Left hindlimb (tissue), 1 donor: ENCODE results near the gene HILPDA.
"Not testable (repeated sequence)": the region's sequence is repeated elsewhere in the genome, so short reads cannot be mapped to it uniquely, and the experiment has no call there.

Source experiments
- DNase-seq: peaks from one replicate; pipeline ENCODE4 v3.0.0-alpha.2; 2018

The HILPDA gene

DNA sequence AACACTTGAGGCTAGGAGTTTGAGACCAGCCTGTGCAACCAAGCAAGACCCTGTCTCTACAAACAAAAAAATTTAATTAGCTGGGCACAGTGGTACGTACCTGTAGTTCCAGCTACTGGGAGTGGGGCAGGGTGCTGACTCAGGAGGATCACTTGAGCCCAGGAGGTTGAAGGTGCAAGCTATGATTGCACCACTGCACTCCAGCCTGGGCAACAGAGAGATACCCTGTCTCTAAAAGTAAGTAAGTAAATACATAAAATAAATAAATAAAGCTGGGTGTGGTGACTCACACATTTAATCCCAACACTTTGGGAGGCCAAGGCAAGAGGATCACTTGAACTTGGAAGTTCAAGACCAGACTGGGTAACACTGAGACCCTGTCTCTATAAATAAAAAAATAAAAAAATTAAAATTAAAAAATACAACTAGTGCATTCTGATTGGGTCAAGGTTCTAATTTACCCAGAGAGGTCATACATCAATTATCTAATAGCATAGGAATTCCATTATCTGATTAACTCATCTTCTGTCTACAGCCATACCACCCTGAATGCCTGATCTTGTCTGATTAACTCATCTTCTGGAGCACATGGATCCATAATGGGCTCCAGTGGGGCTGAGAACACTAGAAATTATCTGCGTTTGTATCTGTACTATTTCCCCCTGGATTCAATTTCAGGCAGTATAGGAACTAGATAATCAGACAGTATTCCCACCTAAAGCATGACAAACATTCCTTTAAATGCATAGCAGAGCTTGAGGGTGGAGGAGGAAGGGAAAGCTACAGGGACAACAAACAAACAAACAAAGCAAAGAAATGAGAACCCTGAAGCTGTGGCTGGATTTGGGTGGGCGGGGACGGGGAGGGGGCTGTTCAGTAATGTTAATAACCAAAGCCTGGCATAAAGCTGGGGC lies 21.0 kb upstream of the HILPDA start:
- no peak for DNase-seq

DNA sequence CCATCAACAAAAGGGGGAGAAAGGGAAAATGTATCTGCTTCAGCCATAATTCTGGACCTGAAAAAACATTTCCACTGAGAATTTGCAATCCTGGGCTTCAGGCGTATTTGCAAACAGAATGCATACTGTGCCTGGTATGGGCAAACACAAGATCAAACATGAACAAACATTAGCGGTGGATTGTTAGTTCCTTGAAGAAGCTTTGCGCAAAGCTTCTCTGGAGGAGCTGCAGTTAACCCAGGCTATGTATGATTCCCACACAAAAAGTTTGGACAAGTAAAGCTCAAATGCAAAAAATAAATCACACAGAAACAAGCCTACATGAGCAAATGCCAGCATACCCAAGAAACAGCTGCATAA lies 20.4 kb upstream of the HILPDA start:
- no peak for DNase-seq

DNA sequence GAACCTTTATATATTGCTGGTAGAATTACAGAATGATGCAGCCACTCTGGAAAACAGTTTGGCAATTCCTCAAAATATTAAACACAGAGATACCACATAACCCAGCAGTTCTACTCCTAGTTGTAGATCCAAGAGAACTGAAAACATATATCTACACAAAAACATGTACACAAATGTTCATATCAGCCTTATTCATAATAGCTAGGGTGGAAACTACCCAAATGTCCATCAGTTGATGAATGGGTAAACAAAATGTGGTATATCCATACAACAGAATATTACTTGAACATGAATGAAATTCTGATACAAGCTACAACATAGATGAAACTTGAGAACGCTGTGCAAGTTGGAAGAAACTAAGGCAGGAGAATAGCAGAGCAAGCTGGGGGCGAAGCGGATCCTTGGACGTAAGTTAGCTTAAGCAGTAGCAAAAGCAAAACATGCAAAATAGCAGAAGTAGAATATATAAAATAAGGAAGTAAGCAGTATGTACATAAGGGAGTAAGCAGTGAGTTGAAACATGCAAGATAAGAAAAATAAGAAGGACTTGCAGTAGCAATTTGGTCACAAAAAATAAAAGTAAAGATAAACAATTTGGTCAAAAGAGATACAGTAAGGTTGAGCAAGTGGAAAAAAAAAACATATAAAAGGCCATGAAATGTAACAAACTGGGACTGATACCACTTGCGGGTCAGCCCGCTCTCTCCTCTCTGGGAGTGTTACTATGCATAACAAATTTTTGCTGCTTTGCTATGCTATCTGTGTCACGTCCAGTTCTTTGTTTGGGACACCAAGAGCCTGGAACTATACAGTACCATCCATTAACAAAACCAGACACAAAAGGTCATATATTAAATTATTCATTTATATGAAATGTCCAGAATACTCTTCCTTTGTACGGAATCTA lies 18.0 kb upstream of the HILPDA start:
- DNase-seq, result no peak

DNA sequence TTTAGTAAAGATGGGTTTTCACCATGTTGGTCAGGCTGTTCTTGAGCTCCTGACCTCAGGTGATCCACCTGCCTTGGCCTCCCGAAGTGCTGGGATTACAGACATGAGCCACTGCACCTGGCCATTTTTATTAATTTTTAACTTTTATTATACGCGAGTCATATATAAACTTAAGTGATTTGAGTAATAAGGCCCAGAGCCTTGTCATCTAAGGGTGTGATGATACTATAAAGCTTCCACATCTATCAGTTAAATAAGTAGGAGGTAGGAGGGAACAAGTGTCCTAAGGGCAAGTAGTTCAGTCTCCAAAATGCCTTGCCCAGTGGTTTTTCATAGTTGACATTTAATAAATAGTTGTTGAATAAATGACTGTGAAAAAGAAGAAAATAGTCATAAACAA lies 13.3 kb upstream of the HILPDA start:
- DNase-seq, result no peak

DNA sequence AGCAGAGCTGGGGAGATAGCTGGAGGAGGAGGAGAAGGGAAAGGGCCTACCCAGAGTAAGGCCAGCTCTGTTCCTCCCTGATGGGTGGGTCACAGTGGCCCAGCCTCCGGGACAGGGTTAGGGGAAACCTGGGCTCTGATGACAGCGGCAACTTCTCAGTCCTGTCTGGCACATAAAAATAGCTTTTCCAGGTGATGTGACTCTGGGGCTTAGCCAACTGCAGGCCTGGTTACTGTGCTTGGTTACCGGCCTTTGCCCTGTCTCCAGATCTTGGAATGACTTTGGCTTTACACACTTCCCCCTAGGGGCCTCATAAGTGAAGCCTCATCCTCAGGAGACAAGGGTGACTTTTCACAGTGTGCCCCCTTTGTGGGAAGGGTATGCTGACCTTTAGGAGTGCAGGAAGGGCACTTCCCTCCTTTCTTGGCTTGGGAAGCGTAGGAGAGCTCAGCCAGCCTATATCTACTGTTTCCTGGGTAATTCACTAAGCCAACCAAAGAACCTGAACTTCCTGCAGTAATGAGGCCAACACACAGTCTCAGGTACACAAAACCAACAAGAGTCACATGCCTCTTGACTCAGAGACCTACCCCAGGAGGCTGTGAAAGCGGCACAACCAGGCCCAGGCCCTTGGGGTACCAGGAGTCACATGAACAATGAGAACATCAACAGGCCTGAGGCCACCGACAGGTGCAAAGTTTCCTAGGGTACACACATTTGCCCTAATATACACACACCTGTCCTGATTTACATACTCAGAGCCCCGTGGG lies 11.7 kb upstream of the HILPDA start:
- no peak for DNase-seq

DNA sequence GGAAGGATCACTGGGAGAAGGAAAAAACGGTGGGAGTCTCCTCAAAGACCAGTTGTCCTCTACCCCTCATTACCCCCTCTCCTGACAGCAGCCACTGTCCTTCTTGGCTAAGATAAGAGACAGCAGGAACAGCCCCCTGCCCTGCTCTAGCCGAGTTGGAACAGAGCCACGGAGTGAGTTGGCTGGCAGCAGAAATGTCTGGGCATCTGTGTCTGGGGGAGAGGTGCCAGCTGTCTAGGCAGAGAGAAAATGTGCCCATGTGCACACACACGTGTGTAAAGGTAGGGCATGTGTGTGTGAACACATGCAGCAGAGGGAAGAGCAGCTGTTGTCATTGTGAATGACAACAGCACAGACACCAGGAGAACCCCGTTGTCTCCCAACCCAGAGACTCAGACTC lies 9.4 kb upstream of the HILPDA start:
- no peak for DNase-seq

DNA sequence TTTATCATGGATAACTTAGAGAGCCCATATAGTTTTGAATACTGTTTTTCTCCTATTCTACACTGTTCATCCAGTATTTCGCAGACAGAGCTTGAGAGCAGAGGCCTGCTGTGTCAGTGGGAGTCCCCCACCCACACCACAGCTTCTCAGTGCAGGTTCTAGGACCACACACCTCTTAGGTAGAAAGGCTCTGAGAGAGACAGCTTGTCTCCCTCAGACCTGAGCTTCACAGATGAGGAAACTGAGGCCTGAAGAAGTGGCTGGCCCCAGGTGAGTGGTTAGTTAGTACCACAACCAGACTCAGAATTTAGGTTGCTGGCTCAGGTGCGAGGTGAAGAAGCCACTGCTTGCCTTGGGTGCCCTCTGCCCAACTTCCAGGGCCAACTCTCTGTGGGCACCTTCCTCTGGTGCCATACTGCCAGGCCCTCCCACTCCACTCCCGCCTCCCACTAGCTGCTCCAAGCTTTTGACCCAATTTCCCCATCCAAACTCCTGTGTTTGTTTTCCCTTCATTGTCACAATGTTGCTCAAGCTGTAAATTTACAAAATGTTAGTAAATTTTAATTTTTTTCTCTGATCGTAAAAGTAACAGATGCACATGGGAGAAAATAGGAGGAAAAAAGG lies 7.6 kb upstream of the HILPDA start:
- no peak for DNase-seq

DNA sequence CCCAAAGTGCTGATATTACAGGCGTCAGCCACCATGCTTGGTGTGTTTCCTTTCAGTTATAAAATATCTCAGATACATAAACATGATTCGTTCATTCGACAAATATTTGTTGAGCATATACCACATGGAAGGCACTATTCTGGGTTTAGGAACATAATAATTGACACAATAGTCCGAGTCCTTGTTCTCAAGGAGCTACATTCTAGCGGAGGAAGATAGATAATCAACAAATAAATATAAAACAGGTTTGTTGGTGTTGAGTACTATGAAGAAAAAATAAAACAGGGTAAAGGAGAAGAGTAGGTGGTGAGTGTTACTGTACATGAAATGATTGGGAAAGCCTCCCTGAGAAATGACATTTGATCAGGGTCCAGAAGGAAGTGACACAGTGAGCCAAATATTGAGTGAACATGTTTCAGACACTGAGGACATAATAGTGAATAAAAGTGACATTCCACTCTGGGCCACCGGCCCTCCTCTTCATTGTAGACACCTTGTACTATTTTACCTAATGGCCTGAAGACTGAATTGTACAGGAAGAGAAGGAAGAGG lies 6.9 kb upstream of the HILPDA start:
- no peak for DNase-seq

DNA sequence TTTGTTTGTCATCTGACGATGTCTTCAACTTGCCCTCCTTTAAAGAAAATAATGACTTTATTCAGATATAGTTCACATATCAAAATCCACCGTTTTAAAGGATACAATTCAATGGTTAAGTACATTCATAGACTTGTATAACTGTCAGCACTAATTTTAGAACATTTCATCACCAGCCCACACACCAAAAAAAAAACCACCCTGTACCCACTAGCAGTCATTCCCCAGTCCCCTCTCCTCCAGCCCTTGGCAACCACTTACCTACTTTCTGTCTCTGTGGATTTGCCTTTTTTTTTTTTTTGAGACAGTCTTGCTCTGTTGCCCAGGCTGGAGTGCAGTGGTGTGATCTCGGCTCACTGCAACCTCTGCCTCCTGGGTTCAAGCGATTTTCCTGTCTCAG lies 5.3 kb upstream of the HILPDA start:
- DNase-seq, result no peak

DNA sequence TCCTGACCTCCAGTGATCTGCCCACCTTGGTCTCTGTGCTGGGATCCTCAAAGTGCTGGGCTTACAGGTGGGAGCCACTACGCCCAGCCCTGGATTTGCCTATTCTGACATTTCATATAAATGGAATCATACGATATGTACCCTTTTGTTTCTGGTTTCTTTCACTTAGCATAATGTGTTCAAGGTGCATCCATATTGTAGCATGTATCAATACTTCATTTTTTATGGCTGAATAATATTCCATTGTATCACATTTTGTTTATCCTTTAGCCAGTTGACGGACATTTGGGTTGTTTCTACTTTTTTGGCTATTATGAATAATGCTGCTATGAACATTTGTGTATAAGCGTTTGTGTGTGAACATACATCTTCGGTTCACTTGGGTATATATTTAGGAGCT lies 4.8 kb upstream of the HILPDA start:
- no peak for DNase-seq

DNA sequence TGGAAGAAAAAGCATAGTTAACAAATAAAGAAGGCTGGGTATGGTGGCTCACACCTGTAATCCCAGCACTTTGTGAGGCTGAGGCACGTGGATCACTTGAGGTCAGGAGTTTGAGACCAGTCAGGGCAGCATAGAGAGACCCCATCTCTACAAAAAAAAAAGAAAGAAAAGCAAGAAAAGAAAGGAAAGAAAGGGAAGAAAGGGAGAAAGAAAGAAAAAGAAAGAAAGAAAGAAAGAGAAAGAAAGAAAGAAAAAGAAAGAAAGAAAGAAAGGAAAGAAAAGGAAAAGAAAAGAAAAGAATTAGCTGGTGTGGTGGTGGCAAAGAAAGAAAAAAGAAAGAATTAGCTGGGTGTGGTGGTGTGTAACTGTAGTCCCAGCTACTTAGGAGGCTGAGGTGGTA lies 3.1 kb upstream of the HILPDA start:
- no peak for DNase-seq

DNA sequence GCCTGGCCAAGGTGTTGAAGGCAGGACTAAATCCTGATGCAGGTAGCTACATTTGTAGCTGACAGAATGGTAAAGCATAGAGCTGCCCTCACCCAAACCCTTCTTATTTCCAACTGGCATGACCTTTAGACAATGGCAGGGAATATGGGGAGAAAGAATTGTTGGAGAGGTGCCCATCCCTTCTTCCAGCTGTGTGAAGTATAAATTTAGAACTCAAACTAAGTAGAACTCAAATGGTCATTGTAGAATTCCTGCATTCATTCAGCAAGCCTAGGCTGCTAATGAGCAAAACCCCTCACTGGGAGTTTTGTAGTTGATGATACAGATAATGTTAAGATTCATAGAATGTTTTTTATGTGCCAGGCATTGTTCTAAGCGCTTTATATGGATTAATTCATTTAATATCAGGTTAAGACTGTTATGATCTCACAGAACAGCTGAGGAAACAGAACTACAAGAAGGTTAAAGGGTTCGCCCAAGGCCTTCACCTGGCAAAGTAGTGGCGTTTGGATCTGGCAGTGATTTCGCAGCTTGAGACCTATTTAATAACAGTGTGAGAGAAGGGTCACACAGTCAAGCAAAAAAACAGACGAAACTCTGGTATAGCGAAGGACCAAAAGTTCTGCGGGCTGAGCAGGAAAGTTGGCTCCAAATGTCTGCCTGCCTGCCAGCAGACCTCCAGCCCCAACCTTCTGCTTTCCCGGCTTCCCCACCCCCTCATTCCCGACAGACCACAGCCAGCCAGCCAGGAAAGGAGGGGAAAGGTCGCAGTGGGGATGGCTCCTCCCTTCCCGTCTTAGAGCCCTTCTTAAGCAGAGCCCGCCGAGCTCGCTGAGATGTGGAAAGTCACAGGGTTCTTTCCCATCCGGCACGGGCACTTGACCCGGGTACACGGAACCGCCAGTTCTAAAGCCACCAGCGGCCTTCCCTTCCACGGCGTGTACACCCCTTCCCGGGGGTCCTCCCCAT lies 1.6 kb upstream of the HILPDA start:
- peak; percentile 97 for DNase-seq

DNA sequence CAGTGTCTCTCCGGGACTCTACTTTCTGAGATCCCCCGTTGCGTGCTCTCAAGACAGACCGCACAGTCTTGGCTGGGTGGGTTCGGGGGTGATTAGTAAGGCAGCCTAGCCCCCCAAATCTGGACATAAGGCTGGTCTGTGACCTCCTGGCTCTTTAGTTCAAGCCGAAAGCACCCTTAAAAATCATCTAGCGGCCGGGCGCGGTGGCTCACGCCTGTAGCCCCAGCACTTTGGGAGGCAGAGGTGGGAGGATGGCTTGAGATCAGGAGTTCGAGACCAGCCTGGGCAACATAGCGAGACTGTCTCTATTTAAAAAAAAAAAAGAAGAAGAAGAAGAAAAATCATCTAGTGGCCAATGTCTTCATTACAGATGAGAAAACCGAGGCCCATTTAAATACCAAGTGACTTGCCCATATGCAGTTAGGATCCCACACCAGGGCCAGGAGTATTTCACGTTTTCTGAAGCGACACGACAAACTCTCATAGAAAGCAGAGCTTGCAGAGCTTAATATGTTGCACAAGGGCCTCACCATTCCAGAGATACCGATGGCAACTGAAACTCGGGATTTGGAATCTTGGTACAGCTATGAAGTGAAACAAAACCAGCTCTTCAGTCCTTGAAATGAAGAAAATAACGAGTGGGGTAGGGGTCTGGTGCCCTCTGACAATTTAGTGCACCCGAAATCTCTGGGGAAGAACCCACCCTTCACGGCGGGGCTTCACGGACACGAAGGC lies 703 bp upstream of the HILPDA start:
- DNase-seq, result no peak

DNA sequence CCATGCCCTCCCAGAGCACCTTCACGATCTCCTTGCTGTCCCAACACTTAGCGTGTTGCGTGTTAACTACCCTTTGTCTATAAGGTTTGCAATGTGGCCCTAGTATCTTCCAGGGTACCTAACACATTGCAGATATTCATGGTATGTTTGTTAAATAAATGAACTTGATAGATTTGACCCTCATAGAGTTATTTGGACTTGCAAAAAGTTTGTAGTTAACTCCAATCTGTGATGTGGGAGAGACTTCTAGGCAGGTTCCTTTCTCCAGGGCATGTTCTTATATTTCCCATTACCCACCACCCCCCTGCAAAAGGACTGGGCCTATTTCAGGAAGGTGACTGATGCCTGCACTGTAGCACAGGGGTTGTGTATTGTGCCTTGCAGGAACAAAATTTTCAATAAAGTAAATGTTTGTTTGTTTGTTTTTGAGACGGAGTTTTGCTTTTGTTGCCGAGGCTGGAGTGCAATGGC lies 612 bp downstream of the HILPDA start:
- no peak for DNase-seq

DNA sequence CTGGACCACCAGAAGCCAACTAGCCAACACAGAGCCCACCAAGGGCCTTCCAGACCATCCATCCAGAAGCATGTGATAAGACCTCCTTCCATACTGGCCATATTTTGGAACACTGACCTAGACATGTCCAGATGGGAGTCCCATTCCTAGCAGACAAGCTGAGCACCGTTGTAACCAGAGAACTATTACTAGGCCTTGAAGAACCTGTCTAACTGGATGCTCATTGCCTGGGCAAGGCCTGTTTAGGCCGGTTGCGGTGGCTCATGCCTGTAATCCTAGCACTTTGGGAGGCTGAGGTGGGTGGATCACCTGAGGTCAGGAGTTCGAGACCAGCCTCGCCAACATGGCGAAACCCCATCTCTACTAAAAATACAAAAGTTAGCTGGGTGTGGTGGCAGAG lies 1.7 kb downstream of the HILPDA start:
- not testable (repeated sequence) for DNase-seq

DNA sequence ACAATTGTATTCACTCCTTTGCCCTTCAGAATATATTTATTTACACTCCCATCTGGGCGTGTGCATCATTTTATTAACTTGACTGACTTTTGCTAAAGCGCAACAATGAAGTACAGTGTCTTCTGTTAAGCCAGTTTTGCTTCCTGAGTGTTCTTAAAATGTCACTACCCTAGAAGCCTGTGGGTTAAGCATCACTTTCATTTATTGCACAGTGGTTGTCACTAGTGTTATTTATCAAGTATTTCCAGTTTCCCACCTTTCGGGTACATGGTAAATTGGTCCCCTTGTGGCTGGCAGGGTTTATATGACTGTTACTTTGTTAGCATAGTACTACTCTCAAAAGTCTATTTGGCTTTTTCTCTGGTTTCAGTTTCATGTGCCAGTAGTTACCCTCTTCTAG lies 3.3 kb downstream of the HILPDA start:
- no peak for DNase-seq

DNA sequence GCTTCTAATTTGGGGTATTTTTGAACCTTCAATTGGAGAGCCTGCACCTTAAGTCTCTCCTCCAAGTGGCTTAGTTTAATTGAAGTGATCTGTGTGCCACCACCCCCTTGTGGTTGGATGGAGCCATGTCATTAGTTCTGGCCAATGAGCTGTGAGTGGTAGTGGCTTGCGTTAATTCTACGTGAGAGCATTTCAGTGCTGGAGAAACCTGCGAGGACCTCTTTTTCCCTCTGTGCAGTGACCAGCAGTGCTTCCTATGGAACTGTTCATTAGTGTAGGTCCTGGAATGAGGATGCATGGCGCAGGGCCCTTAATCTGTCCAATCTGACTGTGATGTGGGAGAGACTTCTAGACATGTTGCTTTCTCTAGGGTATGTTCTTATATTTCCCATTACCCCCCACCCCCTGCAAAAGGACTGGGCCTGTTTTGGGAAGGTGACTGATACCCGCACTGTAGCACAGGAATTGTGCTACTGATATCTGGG lies 3.8 kb downstream of the HILPDA start:
- peak; percentile 69 for DNase-seq

DNA sequence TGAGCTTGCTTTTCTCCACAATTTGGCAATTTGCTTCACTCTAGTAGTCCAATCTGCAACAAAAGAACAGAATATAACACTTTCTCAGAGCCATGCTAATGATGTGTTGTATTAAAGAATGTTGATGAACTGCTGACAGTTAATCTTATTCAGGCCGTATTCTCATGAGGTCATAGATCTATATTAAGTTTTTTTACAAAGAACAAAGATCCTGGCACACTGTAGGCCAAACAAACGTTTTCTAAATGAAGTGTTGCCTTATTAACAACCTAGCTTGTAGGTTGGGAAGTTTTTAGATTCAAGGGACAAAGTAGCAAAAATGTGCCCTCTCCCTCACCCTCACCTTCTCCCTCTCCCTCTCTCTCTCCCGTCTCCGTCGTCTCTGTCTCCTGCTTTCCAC lies 6.8 kb downstream of the HILPDA start:
- DNase-seq, result no peak

DNA sequence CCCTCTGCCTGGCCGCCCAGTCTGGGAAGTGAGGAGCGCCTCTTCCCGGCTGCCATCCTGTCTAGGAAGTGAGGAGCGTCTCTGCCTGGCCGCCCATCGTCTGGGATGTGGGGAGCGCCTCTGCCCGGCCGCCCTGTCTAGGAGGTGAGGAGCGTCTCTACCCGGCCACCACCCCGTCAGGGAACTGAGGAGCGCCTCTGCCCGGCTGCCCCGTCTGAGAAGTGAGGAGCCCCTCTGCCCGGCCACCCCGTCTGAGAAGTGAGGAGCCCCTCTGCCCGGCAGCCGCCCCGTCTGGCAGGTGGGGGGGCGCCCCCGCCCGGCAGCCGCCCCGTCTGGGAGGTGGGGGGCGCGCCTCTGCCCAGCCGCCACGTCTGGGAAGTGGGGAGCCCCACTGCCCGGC lies 7.7 kb downstream of the HILPDA start:
- not testable (repeated sequence) for DNase-seq

DNA sequence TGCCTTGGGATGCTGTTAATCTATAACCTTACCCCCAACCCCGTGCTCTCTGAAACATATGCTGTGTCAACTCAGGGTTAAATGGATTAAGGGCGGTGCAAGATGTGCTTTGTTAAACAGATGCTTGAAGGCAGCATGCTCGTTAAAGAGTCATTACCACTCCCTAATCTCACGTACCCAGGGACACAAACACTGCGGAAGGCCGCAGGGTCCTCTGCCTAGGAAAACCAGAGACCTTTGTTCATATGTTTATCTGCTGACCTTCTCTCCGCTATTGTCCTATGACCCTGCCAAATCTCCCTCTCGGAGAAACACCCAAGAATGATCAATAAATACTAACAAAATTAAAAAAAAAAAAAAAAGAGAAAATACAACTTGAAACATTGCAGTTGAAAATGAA lies 8.3 kb downstream of the HILPDA start:
- not testable (repeated sequence) for DNase-seq
